ENCODE measurements around the gene PEAR1.

The PEAR1 gene

GRCh38 chr1:156933136-156933535, 39.6 kb downstream of the PEAR1 start:
- TF ChIP-seq CTCF (IDR thresholded peaks at IDR 0.05; ENCODE audit: borderline replicate concordance, insufficient read depth, low read depth, low read length), result no peak
- no peak overlapping the region for H3K4me3 ChIP-seq (ENCODE audit: low read depth, low read length)

- H3K4me3 ChIP-seq (ENCODE audit: low read depth, low read length), result no peak overlapping the region
- TF ChIP-seq CTCF (IDR thresholded peaks at IDR 0.05; ENCODE audit: borderline replicate concordance, insufficient read depth, low read depth, low read length), result no peak
Measured at GRCh38 chr1:156935505-156936128, 42.1 kb downstream of the PEAR1 start.

GRCh38 chr1:156936191-156936590, 42.7 kb downstream of the PEAR1 start:
- no peak for TF ChIP-seq CTCF (IDR thresholded peaks at IDR 0.05; ENCODE audit: borderline replicate concordance, insufficient read depth, low read depth, low read length)
- no peak overlapping the region for H3K4me3 ChIP-seq (ENCODE audit: low read depth, low read length)

- H3K4me3 ChIP-seq (ENCODE audit: low read depth, low read length), result no peak overlapping the region
- TF ChIP-seq CTCF (IDR thresholded peaks at IDR 0.05; ENCODE audit: borderline replicate concordance, insufficient read depth, low read depth, low read length), result no peak
Measured at GRCh38 chr1:156936721-156937220, 43.3 kb downstream of the PEAR1 start.

- no peak overlapping the region for H3K4me3 ChIP-seq (ENCODE audit: low read depth, low read length)
- TF ChIP-seq CTCF (IDR thresholded peaks at IDR 0.05; ENCODE audit: borderline replicate concordance, insufficient read depth, low read depth, low read length), result no peak
Measured at GRCh38 chr1:156937883-156938282, 44.4 kb downstream of the PEAR1 start.

- TF ChIP-seq CTCF (IDR thresholded peaks at IDR 0.05; ENCODE audit: borderline replicate concordance, insufficient read depth, low read depth, low read length), result no peak
Measured at GRCh38 chr1:156938813-156939212, 45.3 kb downstream of the PEAR1 start.

GRCh38 chr1:156939786-156940334, 46.3 kb downstream of the PEAR1 start:
- TF ChIP-seq CTCF (IDR thresholded peaks at IDR 0.05; ENCODE audit: borderline replicate concordance, insufficient read depth, low read depth, low read length), result no peak

More at GRCh38 chr1:156938813-156939212, 45.3 kb downstream of the PEAR1 start:
- H3K4me3 ChIP-seq (ENCODE audit: low read depth, low read length), result no peak overlapping the region

More at GRCh38 chr1:156939786-156940334, 46.3 kb downstream of the PEAR1 start:
- H3K4me3 ChIP-seq (ENCODE audit: low read depth, low read length), result no peak overlapping the region

All from GM12875 (cell line).